ENCODE measurements around the gene LIPI.
A peak's percentile ranks its signal among the peaks of the same experiment; 100 is the strongest.
"Not testable (repeated sequence)": the region's sequence is repeated elsewhere in the genome, so short reads cannot be mapped to it uniquely, and the experiment has no call there.

Gene LIPI

GRCh38 chr21:14210738-14211137, at the start of gene LIPI:
Gene LIPI, minus strand, starts transcription at chr21:14210955. Its CDS starts 110 bp downstream, at chr21:14210845.
- no peak for DNase-seq (ENCODE audit: low read depth)

GRCh38 chr21:14260174-14260764, 49.5 kb upstream of the LIPI start:
- DNase-seq (ENCODE audit: low read depth): no peak

DNA sequence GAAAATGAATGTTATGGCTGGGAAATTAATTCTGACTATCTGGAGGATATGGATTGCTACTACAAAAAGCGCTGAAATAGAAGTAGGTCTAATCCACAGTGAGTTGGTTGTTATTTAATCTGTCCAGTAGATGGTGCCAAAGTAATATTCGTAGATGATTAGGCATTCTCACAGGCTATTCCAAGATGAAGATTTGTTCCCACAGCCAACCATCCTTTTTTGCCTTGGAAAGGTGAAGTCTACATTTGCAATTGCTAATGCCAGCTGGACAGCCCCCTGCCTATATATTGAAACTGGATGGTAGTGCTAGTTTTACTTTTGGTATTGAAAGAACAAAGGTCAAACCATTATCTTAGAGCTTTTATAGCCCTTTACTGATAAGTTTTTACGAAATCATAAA, 49.0 kb upstream of the LIPI start:
- DNase-seq (ENCODE audit: low read depth): peak; percentile 45

- no peak for DNase-seq (ENCODE audit: low read depth)
Measured at GRCh38 chr21:14251336-14251735, 40.6 kb upstream of the LIPI start.

DNA sequence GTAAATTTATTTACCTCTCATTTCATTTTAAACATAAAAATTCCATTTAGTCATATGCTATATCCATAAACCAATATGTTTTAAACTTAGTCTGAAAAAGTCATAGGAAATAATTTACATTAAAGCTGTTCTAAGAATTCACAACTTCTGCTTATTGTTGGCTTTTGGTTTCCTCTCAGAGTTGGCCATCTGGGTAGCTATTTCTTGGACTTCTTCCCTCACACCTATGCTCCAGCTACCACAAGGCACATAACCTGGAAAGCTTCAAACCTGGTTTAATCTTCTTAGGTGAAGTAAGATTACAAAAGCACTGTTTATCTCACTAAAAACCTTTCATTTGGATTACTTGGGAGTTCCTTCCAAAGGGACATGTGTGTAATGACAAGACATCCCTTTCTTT, 35.0 kb upstream of the LIPI start:
- DNase-seq (ENCODE audit: low read depth): no peak

DNA sequence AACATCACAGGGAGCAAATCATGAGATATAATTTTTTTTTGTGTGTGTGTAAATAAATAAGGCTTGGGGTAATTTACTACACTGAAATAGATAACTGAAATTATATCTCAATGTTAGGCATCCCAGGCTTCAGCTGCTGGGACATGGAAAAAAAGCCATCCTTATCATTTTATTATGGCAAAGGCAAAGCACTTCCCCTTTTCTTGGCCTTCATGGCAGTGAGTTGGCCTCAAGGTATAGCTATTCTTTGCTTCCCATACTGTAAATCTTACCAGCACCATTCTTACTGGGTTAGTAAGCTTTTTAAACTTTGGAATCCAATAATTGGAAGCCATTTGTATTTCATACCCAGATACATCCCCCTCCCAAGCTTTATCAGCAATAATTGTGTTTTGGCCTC, 34.2 kb upstream of the LIPI start:
- no peak for DNase-seq (ENCODE audit: low read depth)

DNA sequence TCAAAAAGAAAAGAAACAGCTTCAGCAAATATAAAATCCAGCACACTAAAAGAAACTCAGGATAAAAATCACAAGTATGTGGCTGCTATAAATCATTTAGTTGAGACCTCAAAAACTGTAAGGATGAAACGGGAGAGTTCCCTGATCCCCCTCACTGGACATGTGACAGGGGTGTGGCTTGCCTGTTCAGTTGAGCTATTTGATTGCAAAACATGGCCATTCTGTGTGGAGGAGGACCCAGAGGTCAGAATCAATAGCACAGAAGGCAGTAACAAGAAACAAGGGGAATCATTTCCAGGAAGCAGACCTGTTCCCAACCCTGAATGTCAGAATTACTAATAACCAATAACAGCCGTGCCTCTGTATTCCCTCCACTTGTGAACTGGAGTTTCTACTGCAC, 33.1 kb upstream of the LIPI start:
- DNase-seq (ENCODE audit: low read depth): no peak

DNA sequence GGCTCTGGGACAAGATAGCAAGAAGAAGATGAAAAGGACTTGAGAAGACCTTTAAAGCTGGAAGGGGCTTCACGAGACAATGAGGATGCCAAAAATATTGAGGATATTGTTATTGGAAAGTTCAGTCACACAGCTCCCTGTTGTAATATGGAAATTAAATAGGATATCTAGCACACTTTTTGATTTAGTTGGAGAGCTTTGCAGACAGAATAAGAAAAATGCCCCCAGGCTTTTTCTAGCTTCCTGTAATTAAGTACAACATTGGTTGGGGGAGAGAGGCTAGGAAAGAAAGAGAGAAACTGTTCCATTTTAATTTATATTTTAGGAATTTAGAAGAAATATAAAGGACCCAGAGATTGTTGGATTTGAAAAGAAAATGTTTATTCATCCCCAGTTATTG, 32.7 kb upstream of the LIPI start:
- no peak for DNase-seq (ENCODE audit: low read depth)

GRCh38 chr21:14241297-14241696, 30.5 kb upstream of the LIPI start:
- DNase-seq (ENCODE audit: low read depth): no peak

GRCh38 chr21:14239281-14239680, 28.5 kb upstream of the LIPI start:
- no peak for DNase-seq (ENCODE audit: low read depth)

GRCh38 chr21:14236180-14236579, 25.4 kb upstream of the LIPI start:
- DNase-seq (ENCODE audit: low read depth): no peak

DNA sequence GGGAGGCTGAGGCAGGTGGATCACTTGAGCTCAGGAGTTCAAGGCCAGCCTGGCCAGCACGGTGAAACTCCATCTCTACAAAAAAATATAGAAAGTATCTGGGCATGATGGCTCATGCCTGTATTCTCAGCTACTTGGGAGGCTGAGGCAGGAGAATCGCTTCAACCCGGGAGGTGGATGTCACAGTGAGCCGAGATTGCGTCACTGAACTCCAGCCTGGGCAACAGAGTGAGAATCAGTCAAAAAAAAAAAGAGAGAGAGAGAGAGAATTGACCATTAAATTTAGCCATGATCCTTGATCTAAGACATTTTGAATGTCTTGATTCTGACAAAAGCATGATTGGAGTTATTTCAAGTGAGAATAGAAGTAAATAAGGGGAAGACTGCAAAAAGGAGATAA, 24.3 kb upstream of the LIPI start:
- no peak for DNase-seq (ENCODE audit: low read depth)

GRCh38 chr21:14229399-14229798, 18.6 kb upstream of the LIPI start:
- DNase-seq (ENCODE audit: low read depth): no peak

- DNase-seq (ENCODE audit: low read depth): no peak
Measured at GRCh38 chr21:14223365-14223764, 12.6 kb upstream of the LIPI start.

- DNase-seq (ENCODE audit: low read depth): peak; percentile 44
Measured at GRCh38 chr21:14215971-14216641, 5.4 kb upstream of the LIPI start, which contains the start of gene RBM11. Gene RBM11, plus strand, starts transcription at chr21:14216157. Its CDS starts 30 bp downstream, at chr21:14216187.

DNA sequence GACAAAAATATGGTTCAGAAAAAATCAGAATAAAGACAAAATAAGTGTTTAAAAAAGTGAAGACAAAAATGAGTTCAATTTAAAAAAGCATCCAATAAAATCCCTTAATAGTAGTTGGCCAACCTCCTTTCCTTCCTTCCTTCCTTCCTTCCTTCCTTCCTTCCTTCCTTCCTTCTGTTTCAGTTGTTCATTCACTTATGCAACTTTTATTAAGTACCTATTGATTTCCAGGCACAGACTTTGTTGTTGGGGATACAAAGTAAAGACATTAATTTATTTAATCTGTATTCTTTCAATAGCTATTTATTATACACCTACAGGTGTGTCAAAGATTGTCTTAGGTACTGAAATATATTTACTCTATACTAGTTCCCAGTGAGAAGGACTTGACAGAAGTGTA, 2.4 kb upstream of the LIPI start:
- DNase-seq (ENCODE audit: low read depth): no peak

DNA sequence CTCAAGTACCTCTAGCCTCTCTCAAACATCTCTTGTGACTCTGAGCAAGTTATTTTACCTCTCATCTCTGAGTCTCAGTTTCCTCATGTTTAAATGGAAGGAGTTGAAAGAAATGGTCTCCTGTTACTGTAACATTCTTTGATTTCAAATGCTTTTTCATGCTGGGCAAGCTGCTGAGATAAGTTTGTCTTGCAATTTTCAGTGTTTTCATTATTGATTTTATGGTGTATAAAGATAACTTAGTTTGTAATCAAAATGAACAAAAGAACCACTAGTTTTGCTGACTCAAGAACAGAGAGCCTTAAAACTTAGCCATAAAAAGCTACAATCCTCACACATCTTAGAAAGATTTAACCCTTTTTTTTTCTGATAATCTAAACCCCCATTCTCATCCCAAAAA, 4.5 kb downstream of the LIPI start:
- no peak for DNase-seq (ENCODE audit: low read depth)

DNA sequence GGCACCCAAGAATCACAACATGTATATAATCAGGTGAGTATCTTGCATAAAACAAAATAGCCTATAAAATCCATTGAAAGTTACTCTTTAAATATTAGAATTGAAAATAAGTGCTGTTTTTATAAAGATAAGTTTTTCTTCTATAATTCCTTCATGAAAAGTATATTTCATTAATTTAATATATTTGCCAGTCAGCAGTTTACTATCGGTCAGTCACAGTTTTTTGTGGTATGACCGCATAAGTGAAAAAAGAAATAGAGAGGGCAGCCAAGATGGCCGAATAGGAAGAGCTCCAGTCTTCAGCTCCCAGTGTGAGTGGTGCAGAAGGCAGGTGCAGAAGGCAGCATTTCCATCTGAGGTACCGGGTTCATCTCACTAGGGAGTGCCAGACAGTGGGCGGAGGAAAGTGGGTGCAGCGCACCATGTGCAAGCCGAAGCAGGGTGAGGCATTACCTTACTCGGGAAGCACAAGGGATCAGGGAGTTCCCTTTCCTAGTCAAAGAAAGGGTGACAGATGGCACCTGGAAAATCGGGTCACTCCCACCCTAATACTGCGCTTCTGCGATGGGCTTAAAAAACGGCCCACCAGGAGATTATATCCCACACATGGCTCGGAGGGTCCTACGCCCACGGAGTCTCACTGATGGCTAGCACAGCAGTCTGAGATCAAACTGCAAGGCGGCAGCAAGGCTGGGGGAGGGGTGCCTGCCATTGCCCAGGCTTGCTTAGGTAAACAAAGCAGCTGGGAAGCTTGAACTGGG, 44.1 kb downstream of the LIPI start:
- not testable (repeated sequence) for DNase-seq (ENCODE audit: low read depth)

GRCh38 chr21:14143999-14144398, 66.8 kb downstream of the LIPI start:
- no peak for DNase-seq (ENCODE audit: low read depth)

GRCh38 chr21:14124266-14124665, 86.5 kb downstream of the LIPI start:
- no peak for DNase-seq (ENCODE audit: low read depth)

DNA sequence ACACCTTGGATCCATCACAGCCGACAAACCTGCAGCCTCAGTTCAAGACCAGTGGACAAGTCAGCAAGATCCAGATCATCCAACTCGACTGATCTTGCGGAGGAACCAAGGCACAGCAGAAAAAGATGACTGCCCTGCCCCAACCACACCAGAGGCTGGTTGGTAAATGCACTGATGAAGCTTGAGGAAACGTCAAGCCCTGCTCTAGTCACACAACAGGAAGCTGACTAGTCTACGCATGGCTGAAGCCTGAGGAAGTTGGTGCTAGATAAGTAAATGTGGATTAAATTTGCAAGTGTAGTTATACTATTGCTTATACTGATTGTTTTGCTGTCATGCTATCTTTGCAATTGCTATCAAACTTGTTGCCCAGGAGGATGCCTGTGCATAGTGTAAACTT, 89.0 kb downstream of the LIPI start:
- no peak for DNase-seq (ENCODE audit: low read depth)

GRCh38 chr21:14120091-14120734, 90.5 kb downstream of the LIPI start:
- DNase-seq (ENCODE audit: low read depth): peak; percentile 29

DNA sequence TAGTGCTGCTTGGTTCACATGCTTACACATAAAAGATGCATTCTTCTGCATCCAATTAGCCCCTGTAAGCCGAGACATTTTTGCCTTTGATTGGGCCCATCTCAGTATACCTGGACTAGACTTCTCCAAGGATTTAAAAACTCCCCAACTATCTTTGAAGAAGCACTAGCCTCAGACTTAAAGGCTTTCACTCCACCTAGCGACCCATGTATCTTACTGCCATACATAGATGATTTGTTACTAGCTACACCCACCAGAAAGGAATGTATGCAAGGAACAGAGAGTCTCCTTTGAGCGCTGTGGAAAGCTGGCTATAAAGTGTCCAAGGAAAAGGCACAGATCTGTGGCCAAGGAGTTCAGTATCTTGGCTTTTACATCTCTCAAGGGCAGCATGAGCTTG, 91.7 kb downstream of the LIPI start:
- DNase-seq (ENCODE audit: low read depth): no peak

Measured in iris pigment epithelial cell (primary cell).